HL-60 (cell line): ENCODE data around the gene TSPEAR.

ENCODE experiments used
- DNase-seq, 2 experiments: peaks; one replicate each; pipeline ENCODE4 v3.0.0-alpha.2; 2010 to 2020; ENCODE audit warnings: low read depth in 1 of 2, low spot score in 1 of 2
- H3K27ac ChIP-seq: fragments of 250-450 bp; sonication (Bioruptor Pico); replicated peaks from 2 replicates; pipeline ENCODE4 v1.5.1; 2020; ENCODE audit warnings: mild to moderate bottlenecking, moderate library complexity
- H3K27me3 ChIP-seq: fragments of 250-450 bp; sonication (Bioruptor Pico); 2 replicates; pipeline ENCODE4 v1.5.1; 2021; ENCODE audit warnings: mild to moderate bottlenecking, moderate library complexity; ENCODE audit not compliant: insufficient read depth, poor library complexity, severe bottlenecking
- H3K4me3 ChIP-seq: replicated peaks from 2 replicates; pipeline ENCODE4 v1.5.1; 2011; ENCODE audit warnings: mild to moderate bottlenecking, control low read depth, low read length; ENCODE audit not compliant: insufficient read depth
- GABPA ChIP-seq: IDR thresholded peaks from 2 replicates; pipeline ENCODE4 v1.6.1; 2012; ENCODE audit warnings: low read depth
- POLR2AphosphoS5 ChIP-seq: IDR thresholded peaks from 2 replicates; pipeline ENCODE4 v1.6.1; 2012; ENCODE audit warnings: low read depth
- SPI1 ChIP-seq: IDR thresholded peaks from 2 replicates; pipeline ENCODE4 v1.6.1; 2012; ENCODE audit warnings: low read depth, mild to moderate bottlenecking, borderline replicate concordance
- TF ChIP-seq, protein P1 (sequence below): IDR thresholded peaks from 2 replicates; pipeline ENCODE4 v1.6.1; 2012; ENCODE audit warnings: low read depth; ENCODE audit not compliant: insufficient replicate concordance
- TF ChIP-seq, protein P2 (sequence below): IDR thresholded peaks from one replicate; pipeline ENCODE4 v1.5.1; 2011; ENCODE audit warnings: low read length, control low read depth, inconsistent platforms; ENCODE audit not compliant: insufficient read depth

TSPEAR gene

DNA sequence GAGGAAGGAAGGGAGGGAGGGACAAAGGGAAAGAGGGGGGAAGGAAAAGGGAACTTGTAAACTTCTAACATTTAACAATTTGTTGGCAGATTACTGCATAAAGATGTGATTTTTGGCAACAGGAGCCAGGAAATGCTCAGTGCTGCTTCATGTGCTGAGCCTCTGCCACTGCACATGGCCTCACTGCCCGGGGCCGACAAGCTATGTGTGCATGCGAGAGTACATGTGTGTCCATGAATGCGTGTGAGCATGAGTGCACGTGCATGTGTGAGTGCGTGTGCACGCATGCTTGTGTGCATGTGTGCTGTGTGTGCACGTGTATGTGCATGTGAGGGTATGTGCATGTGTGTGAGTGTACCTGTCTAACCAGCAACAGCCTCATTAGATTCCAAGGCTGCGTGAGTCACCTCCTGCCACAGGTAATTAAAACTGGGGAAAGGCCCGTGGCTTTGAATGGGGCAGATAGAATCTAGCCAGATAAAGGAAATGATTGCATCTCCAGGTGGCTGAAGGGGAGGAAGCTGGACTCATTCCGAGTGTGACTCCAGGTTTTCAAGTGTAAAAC lies 41.4 kb upstream of the TSPEAR start:
- TF ChIP-seq POLR2AphosphoS5: no peak
- no peak for TF ChIP-seq SPI1
- DNase-seq: no peak
- no peaks in the 10 kb centered on the region for H3K27me3 ChIP-seq
- no peak overlapping the region for H3K4me3 ChIP-seq
- H3K27ac ChIP-seq: no peak overlapping the region

DNA sequence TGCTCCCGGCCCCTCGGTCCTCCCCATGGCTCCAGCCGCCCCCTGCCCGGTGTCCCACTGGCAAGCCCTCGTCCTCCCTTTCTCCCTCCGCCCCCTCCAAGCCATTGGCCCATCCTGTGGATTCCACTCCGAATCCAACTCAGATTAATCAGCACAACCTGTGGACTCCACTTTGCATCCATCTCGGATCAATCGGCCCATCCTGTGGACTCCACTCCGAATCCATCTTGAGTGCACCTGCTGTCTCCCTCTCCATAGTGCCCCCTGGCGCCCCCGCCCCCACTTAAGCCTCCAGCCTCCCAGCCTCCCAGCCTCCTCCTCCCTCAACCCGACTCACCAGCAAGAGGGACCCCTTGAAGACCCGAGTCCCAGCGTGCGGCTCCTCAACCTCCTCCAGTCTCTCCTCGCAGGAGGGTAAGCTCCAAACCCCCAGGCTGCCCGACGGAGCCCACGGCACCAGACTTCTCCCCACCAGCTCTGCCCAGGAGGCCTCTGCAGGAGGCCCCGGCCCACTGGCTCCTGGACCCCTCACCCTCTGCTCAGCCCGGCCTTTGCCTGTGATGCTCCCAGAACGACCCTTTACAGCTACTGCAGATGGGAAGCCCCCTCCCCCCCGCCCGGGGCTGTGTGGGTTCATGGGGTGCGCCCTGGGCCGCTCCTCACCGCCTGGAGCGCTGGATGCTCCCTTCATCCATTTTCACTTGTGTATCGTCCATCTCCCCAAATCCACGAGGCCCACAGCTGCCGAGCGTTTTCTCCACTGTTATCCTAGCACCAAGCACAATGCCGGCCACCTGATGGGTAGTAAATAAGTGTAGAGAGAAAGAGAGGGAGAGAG lies 40.6 kb upstream of the TSPEAR start:
- no peaks in the 10 kb centered on the region for H3K27me3 ChIP-seq
- H3K4me3 ChIP-seq: no peak overlapping the region
- TF ChIP-seq, protein P1, sequence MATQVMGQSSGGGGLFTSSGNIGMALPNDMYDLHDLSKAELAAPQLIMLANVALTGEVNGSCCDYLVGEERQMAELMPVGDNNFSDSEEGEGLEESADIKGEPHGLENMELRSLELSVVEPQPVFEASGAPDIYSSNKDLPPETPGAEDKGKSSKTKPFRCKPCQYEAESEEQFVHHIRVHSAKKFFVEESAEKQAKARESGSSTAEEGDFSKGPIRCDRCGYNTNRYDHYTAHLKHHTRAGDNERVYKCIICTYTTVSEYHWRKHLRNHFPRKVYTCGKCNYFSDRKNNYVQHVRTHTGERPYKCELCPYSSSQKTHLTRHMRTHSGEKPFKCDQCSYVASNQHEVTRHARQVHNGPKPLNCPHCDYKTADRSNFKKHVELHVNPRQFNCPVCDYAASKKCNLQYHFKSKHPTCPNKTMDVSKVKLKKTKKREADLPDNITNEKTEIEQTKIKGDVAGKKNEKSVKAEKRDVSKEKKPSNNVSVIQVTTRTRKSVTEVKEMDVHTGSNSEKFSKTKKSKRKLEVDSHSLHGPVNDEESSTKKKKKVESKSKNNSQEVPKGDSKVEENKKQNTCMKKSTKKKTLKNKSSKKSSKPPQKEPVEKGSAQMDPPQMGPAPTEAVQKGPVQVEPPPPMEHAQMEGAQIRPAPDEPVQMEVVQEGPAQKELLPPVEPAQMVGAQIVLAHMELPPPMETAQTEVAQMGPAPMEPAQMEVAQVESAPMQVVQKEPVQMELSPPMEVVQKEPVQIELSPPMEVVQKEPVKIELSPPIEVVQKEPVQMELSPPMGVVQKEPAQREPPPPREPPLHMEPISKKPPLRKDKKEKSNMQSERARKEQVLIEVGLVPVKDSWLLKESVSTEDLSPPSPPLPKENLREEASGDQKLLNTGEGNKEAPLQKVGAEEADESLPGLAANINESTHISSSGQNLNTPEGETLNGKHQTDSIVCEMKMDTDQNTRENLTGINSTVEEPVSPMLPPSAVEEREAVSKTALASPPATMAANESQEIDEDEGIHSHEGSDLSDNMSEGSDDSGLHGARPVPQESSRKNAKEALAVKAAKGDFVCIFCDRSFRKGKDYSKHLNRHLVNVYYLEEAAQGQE: no peak
- TF ChIP-seq SPI1 (no peak), POLR2AphosphoS5 (no peak), GABPA (no peak)
- TF ChIP-seq, protein P2, sequence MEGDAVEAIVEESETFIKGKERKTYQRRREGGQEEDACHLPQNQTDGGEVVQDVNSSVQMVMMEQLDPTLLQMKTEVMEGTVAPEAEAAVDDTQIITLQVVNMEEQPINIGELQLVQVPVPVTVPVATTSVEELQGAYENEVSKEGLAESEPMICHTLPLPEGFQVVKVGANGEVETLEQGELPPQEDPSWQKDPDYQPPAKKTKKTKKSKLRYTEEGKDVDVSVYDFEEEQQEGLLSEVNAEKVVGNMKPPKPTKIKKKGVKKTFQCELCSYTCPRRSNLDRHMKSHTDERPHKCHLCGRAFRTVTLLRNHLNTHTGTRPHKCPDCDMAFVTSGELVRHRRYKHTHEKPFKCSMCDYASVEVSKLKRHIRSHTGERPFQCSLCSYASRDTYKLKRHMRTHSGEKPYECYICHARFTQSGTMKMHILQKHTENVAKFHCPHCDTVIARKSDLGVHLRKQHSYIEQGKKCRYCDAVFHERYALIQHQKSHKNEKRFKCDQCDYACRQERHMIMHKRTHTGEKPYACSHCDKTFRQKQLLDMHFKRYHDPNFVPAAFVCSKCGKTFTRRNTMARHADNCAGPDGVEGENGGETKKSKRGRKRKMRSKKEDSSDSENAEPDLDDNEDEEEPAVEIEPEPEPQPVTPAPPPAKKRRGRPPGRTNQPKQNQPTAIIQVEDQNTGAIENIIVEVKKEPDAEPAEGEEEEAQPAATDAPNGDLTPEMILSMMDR: no peak
- no peak for DNase-seq
- H3K27ac ChIP-seq: no peak overlapping the region

DNA sequence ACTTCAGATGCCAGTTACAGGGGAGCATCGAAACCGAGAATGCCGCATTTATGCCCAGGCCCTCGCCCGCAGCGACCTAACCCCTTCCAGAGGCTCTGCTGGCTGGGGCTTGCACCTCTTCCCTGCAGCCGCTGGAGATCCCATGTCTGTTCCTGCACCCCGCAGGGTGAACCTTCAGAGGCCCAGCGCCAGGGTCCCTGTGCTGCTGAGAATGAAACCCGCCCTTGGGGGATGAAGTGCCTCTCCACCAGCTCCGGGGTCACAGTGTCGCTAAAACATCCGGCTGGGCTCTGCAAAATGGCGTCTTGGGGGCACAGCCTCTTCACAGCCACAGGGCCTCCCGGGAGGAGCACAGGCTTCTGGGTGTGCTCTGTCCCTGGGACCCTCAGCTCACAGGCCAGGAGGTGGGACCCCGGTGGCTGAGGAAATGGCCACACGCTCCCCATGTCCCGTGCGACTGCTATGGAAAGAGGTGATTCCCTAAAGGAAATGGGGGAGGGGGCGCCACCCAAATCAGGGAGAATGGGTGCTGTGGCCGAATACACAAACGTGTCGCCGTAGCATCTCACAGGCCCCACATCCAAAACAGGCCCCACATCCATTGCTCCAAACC lies 39.9 kb upstream of the TSPEAR start:
- DNase-seq: no peak
- no peak overlapping the region for H3K4me3 ChIP-seq
- H3K27ac ChIP-seq: no peak overlapping the region
- no peaks in the 10 kb centered on the region for H3K27me3 ChIP-seq
- TF ChIP-seq POLR2AphosphoS5: no peak
- TF ChIP-seq, protein P2: no peak
- no peak for TF ChIP-seq SPI1
- TF ChIP-seq, protein P1: no peak
- TF ChIP-seq GABPA: no peak

DNA sequence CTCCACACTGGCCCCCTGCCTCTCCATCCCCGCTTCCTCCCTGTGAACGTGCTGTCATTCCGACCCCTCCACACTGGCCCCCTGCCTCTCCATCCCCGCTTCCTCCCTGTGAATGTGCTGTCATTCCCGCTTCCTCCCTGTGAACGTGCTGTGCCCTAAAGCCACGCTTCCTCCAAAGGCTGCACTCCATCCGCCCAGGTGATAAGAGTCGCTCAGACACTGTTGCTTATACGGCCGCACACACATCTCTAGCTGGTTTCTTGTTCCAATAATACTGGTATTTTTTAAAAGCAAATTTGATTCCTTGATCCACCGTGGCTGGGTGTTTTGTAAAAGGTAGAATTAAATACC lies 39.3 kb upstream of the TSPEAR start:
- Histone ChIP-seq H3K4me3 (no peak overlapping the region), H3K27ac (no peak overlapping the region), H3K27me3 (no peaks in the 10 kb centered on the region)
- no peak for TF ChIP-seq POLR2AphosphoS5
- TF ChIP-seq, protein P1: no peak
- TF ChIP-seq SPI1: no peak
- TF ChIP-seq, protein P2: no peak
- no peak for TF ChIP-seq GABPA
- no peak for DNase-seq
